ENCODE measurements around the gene ASTN1.

Gene ASTN1

DNA sequence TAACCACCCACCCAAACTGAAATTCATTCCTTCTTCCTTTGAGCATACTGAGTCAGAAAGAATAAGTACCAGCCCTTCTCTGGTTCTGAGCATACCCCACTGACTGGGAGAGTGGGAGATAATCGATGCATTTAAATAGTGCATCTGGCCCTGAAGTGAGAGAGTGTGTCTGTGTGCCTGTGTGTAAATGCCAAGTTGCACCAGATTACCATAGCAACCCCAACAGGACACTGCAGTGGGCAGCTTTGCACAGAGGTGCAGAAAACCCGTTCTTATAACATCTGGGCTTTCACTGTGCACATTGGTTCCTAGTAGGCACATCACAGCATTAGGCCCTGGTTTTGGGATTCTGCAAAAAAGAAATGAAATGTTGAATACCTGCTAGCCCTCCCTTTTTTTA, 2.3 kb downstream of the ASTN1 start:
- no peak for DNase-seq

DNA sequence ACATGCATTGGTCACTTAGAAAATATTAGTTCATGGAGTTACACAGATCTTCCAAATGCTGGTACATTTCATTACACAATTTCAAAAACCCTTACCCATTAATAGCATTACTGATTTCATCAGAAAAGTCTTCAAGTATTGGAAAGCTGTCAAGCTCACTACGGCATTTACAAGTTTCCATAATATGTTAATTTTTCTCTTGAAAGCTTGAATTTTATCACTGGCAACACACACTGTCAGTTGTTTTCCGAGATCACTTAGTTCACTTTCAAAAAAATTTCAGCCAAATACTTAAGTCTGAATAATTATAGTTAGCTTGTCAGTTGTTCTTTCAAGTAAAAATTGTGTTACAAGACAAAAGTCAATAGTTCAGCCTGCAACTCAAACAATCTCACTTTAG, 18.0 kb downstream of the ASTN1 start:
- no peak for DNase-seq

DNA sequence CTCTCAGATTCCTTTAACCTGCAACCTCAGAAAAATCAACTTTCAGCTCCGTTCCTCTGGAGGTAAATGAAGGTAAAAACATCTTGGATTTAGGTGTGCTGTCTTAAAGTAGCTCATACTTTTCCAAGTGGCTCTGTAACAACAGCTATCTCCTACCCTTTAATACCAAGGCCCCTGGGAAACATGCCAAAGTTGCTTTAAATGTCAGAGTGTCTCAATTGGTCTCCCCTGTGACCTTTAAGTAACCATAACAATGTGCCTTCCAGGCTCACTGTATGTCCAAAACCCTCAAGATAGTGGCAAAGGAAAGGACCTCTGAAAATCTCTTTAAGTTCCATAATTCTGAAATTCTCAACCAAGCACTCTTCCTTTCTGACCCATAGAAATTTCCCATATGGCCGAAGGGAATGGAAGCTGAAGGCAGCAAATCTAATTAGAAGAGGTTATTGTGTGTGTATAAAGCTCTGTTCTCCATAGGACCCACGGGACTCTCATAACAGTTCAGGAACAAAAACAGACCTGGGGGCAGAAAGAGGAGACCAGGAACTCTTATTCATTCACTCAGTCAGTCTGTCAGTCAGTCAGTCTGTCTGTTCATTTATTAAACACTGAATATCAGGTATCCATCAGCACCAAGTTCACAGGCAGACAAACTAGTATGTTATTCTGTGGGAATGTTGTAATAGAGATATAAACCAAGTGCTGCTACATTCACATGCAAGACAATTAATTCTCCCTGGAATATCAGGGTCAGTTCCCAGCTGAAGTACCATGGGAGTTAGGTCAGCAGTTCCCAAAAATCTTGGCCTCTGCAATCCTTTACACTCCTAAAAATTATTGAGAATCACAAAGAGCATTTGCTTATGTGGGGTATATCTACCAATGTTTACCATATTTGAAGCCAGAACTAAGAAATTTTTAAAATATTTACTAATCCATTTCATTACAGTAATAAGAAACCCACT, 19.1 kb downstream of the ASTN1 start:
- DNase-seq, result no peak

DNA sequence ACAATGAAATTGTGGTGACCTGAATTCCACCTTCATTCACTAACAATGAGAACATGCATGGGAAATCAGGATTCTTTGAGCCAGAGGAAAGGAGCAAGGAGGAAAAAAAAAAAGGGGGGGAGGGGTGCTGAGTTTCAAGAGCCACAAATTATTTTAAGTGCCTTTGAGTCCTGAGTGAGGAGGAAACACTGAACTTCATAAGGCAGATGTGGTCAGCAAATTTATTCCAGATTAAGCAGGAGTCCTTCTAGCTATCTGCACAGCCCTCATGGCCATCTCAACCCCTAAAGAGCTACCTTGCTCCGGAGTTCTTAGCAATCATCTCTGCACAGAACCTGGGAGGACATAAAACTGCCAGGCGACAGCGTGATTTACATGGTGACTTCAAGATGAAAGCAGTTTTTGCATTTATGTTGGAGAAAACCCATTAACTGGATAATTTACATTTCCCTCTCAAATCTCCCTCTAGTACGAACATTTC, 21.7 kb downstream of the ASTN1 start:
- no peak for DNase-seq

GRCh38 chr1:177142010-177142409, 22.5 kb downstream of the ASTN1 start:
- DNase-seq, result no peak

DNA sequence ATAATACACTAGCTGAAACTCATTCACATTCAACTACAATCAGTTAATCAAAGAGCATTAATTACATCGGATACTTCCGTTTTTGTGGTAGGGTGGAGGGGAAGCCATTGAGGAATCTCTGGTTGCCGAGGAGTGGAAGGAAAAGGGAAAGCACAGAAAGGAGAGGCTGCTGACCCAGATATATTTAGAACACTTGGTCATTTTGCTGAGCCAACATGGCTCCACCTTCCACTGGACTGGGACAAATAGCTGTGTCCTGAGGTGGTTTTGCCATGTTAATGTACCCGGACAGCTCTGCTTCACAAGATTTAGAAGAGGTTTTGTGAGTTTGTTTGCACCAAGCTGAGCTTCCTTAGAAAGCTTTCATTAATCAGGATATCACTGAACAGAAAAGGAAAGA, 26.2 kb downstream of the ASTN1 start:
- no peak for DNase-seq

- DNase-seq, result no peak
These were observed 26.7 kb downstream of the ASTN1 start for GRCh38 chr1:177137814-177138213.

- no peak for DNase-seq
These were observed 29.3 kb downstream of the ASTN1 start for GRCh38 chr1:177135250-177135649.

DNA sequence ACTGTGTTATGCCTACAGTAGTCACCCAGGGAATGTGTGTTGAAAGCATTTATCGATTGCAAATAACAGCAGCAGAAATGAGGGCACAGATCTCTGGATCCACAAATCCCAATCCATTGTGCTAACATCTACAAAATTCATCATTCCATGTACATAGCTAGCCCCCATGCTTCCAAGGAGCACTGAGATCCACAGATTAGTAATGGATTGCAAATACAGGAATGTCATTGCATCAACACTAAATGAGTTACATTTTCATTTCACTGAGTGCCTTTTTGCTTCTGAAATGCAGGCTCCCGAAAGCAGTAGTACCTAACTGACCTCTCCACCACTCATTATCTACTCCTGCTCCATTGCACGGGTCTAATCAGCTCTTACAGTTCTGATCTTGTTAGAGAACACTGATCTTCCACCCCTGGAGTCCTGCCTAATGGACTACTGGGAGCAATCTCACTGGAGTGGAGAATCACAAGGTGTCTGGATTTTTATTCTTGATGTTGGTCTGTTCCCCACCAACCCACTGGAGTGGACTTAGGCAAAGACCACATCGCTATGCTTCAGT, 30.5 kb downstream of the ASTN1 start:
- no peak for DNase-seq

DNA sequence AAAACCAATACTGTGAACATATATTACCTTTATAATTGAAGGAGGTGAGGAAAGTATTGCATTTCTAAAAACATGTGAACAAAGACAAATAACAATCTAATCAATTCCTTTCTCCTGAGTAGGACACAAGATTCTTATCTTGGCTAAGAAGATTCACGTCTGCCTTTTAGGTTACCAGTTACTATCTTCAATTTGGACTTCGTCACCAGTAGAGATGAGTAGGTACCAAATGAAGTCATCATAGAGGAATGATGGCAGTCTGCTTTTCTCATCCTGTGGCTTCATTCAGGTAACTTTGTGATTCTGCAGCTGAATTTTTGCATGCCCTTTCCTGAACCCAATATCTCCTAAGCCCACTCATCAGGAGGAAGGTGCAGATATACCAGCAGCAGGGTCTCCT, 32.4 kb downstream of the ASTN1 start:
- no peak for DNase-seq

GRCh38 chr1:177131723-177132122, 32.8 kb downstream of the ASTN1 start:
- no peak for DNase-seq

- DNase-seq, result no peak
These were observed 34.0 kb downstream of the ASTN1 start for GRCh38 chr1:177130451-177130945.

- DNase-seq, result no peak
These were observed 35.7 kb downstream of the ASTN1 start for GRCh38 chr1:177128665-177129281.

- no peak for DNase-seq
These were observed 38.2 kb downstream of the ASTN1 start for GRCh38 chr1:177126267-177126666.

GRCh38 chr1:177124577-177125278, 39.8 kb downstream of the ASTN1 start:
- no peak for DNase-seq

DNA sequence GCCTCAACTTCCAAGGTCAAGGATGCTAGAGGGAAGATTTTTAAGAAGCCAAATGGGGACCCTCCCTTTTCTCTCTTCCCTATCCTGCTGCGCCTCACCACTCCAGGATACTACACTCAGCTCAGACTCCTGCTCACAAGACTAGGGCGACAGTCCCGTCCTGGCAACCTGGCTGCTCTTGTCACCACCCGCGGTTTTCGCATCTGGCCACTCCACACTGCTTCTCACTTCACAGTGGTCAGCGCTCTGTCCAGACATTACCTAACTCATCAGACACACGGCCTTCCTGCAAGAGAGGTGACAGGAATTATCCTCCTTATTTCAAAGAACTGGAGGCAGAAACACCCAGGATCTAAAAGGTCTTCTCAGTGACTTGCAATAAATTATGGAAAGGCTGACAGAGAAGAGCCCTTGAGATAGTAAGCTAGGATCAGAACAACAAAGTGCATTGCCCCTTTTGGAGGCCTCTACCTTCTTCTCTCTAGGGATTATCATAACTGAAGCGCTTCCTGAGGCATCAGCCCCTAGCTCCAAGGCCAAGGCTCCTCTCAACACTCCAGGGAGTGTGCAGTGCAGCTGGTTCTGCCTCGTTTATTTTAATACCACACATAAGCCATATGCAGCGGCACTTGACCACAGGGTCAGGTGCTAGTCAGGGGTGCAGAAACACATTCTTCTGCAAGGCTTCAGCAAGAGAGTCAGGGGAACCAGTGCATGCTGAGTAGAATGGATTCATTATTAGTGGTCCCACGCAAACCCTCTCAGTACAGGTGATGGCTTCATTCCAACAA, 41.9 kb downstream of the ASTN1 start:
- no peak for DNase-seq

GRCh38 chr1:177119311-177119710, 45.2 kb downstream of the ASTN1 start:
- DNase-seq, result no peak

DNA sequence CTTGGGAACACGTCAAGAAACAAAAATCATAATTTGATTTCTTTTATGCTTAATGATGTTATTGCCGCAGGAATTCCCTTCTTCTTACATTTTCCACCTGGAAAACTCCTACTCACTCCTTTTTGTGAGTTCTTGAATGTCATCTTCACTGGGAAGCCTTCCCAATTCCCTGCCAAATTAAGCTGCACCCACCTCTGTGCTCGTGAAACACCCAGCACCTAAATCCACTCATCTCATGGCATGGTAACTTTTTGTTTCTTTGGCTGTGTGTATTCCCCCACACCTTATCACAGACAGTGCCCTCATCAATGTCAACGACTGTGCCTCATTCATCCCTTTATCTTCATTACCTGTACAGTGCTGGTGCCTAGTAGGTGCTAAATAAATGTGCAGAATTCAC, 45.6 kb downstream of the ASTN1 start:
- DNase-seq, result no peak

- DNase-seq, result no peak
These were observed 47.6 kb downstream of the ASTN1 start for GRCh38 chr1:177116941-177117340.

GRCh38 chr1:177106614-177107365, 57.7 kb downstream of the ASTN1 start:
- DNase-seq, result no peak

GRCh38 chr1:177106196-177106595, 58.3 kb downstream of the ASTN1 start:
- DNase-seq, result no peak

Measured in activated CD4-positive, alpha-beta T cell treated with anti-CD3 and anti-CD28 coated beads for 48 hours (primary cell).